Lower leg skin (tissue), 3 donors: ENCODE data around the gene GABRB2.

Source experiments
- POLR2A ChIP-seq, 2 donors: fragments of 450-650 bp; IDR thresholded peaks; one replicate each; pipeline ENCODE4 v1.6.1; 2016 to 2017; ENCODE audit warnings: antibody characterized with exemption in 2 of 2, mild to moderate bottlenecking in 1 of 2, moderate library complexity in 1 of 2
- TF ChIP-seq, protein P1 (sequence below), 3 donors: fragments of 450-650 bp; IDR thresholded peaks; one replicate each; pipeline ENCODE4 v1.5.1; 2016; ENCODE audit warnings: antibody characterized with exemption in 3 of 3, mild to moderate bottlenecking in 3 of 3, moderate library complexity in 2 of 3

DNA sequence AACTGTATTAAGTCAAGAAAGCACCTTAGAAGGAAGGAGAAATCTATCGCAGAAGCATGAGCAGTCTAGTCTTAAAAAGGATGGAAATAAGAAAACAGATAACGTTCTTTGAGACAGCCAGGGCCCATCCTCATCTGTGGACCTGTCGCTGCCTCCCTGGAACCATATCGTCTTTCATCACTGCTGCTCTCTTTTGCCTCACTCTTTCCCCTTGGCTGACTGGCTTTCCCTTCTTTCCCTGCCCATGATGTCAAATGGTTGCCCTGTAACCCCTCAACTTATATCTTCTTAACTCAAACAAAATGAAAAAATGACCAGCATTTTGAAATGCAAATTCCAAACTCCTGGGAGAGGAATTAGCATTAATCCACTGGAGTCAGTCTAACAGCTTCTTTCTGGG is 299.8 kb downstream of the GABRB2 start:
- TF ChIP-seq, protein P1, sequence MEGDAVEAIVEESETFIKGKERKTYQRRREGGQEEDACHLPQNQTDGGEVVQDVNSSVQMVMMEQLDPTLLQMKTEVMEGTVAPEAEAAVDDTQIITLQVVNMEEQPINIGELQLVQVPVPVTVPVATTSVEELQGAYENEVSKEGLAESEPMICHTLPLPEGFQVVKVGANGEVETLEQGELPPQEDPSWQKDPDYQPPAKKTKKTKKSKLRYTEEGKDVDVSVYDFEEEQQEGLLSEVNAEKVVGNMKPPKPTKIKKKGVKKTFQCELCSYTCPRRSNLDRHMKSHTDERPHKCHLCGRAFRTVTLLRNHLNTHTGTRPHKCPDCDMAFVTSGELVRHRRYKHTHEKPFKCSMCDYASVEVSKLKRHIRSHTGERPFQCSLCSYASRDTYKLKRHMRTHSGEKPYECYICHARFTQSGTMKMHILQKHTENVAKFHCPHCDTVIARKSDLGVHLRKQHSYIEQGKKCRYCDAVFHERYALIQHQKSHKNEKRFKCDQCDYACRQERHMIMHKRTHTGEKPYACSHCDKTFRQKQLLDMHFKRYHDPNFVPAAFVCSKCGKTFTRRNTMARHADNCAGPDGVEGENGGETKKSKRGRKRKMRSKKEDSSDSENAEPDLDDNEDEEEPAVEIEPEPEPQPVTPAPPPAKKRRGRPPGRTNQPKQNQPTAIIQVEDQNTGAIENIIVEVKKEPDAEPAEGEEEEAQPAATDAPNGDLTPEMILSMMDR (IDR thresholded peaks at IDR 0.05) = no peak
- TF ChIP-seq POLR2A (IDR thresholded peaks at IDR 0.05) = no peak
